Measurements from ENCODE around the gene AR. TPM values are rescaled to one million over a fixed set of nuclear protein-coding genes. Genes with fewer than 3 reads are reported as not detected.

AR gene
- total RNA-seq, 4 donors from 2014 or later: 4.3 to 10.4 (median 9.3) TPM

DNA sequence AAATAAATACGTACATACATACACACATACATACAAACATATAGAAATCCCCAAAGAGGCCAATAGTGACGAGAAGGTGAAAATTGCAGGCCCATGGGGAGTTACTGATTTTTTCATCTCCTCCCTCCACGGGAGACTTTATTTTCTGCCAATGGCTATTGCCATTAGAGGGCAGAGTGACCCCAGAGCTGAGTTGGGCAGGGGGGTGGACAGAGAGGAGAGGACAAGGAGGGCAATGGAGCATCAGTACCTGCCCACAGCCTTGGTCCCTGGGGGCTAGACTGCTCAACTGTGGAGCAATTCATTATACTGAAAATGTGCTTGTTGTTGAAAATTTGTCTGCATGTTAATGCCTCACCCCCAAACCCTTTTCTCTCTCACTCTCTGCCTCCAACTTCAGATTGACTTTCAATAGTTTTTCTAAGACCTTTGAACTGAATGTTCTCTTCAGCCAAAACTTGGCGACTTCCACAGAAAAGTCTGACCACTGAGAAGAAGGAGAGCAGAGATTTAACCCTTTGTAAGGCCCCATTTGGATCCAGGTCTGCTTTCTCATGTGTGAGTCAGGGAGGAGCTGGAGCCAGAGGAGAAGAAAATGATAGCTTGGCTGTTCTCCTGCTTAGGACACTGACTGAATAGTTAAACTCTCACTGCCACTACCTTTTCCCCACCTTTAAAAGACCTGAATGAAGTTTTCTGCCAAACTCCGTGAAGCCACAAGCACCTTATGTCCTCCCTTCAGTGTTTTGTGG is 180.7 kb downstream of the AR start:
- no peak overlapping the region for H3K4me3 ChIP-seq (ENCODE audit: low read depth, poor library complexity, severe bottlenecking)
- WGBS, 2 donors: 42 to 57% methylated on average over 5 of the region's 5 CpGs
- intact Hi-C loops (cut with DNase I; ENCODE audit: low total_unique reads): no loop called here
- no peak for DNase-seq (ENCODE audit: low spot score in 2 of 2)
- no peak for TF ChIP-seq POLR2A (IDR thresholded peaks at IDR 0.05)
- TF ChIP-seq, protein P1, sequence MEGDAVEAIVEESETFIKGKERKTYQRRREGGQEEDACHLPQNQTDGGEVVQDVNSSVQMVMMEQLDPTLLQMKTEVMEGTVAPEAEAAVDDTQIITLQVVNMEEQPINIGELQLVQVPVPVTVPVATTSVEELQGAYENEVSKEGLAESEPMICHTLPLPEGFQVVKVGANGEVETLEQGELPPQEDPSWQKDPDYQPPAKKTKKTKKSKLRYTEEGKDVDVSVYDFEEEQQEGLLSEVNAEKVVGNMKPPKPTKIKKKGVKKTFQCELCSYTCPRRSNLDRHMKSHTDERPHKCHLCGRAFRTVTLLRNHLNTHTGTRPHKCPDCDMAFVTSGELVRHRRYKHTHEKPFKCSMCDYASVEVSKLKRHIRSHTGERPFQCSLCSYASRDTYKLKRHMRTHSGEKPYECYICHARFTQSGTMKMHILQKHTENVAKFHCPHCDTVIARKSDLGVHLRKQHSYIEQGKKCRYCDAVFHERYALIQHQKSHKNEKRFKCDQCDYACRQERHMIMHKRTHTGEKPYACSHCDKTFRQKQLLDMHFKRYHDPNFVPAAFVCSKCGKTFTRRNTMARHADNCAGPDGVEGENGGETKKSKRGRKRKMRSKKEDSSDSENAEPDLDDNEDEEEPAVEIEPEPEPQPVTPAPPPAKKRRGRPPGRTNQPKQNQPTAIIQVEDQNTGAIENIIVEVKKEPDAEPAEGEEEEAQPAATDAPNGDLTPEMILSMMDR (IDR thresholded peaks at IDR 0.05): no peak

DNA sequence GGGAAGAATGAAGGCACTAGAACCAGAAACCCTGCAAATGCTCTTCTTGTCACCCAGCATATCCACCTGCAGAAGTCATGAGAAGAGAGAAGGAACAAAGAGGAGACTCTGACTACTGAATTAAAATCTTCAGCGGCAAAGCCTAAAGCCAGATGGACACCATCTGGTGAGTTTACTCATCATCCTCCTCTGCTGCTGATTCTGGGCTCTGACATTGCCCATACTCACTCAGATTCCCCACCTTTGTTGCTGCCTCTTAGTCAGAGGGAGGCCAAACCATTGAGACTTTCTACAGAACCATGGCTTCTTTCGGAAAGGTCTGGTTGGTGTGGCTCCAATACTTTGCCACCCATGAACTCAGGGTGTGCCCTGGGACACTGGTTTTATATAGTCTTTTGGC is 181.7 kb downstream of the AR start:
- TF ChIP-seq, protein P1 (IDR thresholded peaks at IDR 0.05): no peak
- no peak for TF ChIP-seq POLR2A (IDR thresholded peaks at IDR 0.05)
- intact Hi-C loops (cut with DNase I; ENCODE audit: low total_unique reads): no loop called here
- DNase-seq (ENCODE audit: low spot score in 2 of 2): no peak
- no peak overlapping the region for H3K4me3 ChIP-seq (ENCODE audit: low read depth, poor library complexity, severe bottlenecking)
- 60 to 81% methylated on average over 2 of the region's 2 CpGs for WGBS, 2 donors

DNA sequence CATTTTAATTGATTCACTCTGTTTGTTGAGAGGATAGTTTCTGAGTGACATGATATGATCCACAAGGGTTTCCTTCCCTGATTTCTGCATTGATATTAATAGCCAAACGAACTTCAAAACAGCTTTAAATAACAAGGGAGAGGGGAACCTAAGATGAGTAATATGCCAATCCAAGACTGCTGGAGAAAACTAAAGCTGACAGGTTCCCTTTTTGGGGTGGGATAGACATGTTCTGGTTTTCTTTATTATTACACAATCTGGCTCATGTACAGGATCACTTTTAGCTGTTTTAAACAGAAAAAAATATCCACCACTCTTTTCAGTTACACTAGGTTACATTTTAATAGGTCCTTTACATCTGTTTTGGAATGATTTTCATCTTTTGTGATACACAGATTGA is 182.2 kb downstream of the AR start:
- DNase-seq (ENCODE audit: low spot score in 2 of 2): no peak
- TF ChIP-seq POLR2A (IDR thresholded peaks at IDR 0.05): no peak
- TF ChIP-seq, protein P1 (IDR thresholded peaks at IDR 0.05): no peak
- 27 to 41% methylated on average over 1 of the region's 1 CpG for WGBS, 2 donors
- intact Hi-C loops (cut with DNase I; ENCODE audit: low total_unique reads): no loop called here
- H3K4me3 ChIP-seq (ENCODE audit: low read depth, poor library complexity, severe bottlenecking): no peak overlapping the region

DNA sequence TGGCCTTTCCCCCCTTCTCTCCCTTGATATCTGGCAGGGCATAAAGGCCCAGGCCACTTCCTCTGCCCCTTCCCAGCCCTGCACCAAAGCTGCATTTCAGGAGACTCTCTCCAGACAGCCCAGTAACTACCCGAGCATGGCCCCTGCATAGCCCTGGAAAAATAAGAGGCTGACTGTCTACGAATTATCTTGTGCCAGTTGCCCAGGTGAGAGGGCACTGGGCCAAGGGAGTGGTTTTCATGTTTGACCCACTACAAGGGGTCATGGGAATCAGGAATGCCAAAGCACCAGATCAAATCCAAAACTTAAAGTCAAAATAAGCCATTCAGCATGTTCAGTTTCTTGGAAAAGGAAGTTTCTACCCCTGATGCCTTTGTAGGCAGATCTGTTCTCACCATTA is 183.8 kb downstream of the AR start:
- 17 to 61% methylated on average over 1 to 2 of the region's 2 CpGs for WGBS, 2 donors
- intact Hi-C loops (cut with DNase I; ENCODE audit: low total_unique reads): no loop called here

DNA sequence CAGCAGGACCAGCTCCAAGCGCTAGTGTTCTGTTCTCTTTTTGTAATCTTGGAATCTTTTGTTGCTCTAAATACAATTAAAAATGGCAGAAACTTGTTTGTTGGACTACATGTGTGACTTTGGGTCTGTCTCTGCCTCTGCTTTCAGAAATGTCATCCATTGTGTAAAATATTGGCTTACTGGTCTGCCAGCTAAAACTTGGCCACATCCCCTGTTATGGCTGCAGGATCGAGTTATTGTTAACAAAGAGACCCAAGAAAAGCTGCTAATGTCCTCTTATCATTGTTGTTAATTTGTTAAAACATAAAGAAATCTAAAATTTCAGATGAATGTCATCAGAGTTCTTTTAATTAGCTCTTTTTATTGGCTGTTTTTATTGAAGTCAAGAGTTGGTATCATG is 186.5 kb downstream of the AR start:
- intact Hi-C loops (cut with DNase I; ENCODE audit: low total_unique reads): no loop called here
- TF ChIP-seq POLR2A (IDR thresholded peaks at IDR 0.05): no peak
- TF ChIP-seq, protein P1 (IDR thresholded peaks at IDR 0.05): no peak
- 59 to 66% methylated on average over 2 of the region's 2 CpGs for WGBS, 2 donors
- DNase-seq (ENCODE audit: low spot score in 2 of 2): no peak
- no peak overlapping the region for H3K4me3 ChIP-seq (ENCODE audit: low read depth, poor library complexity, severe bottlenecking)

More for the DNA sequence above, 183.8 kb downstream of the AR start:
- no peak for DNase-seq (ENCODE audit: low spot score in 2 of 2)
- TF ChIP-seq POLR2A (IDR thresholded peaks at IDR 0.05): no peak
- TF ChIP-seq, protein P1 (IDR thresholded peaks at IDR 0.05): no peak
- no peak overlapping the region for H3K4me3 ChIP-seq (ENCODE audit: low read depth, poor library complexity, severe bottlenecking)

DNA sequence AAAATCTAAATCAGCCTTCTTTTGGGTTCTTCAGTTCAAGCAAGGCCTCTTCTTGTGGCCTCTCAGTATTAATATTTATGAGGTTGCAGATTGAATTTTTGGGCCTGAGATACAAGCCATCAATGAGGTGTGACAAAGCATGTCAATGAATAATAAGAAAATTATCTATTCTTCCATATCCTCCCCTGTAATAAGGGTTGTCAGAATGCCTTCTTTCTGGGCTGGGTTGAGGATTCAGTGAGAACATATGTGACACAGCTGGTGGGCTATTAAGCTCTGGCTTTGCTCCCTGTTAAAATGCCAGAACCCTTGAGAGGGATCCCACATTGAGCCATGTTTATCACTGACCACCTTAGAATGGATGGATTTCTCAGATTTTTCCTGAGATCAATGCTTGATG is 187.2 kb downstream of the AR start:
- intact Hi-C loops (cut with DNase I; ENCODE audit: low total_unique reads): no loop called here
- TF ChIP-seq, protein P1 (IDR thresholded peaks at IDR 0.05): no peak
- no peak for TF ChIP-seq POLR2A (IDR thresholded peaks at IDR 0.05)
- no peak for DNase-seq (ENCODE audit: low spot score in 2 of 2)
- H3K4me3 ChIP-seq (ENCODE audit: low read depth, poor library complexity, severe bottlenecking): no peak overlapping the region
